Heart right ventricle (tissue), 16 donors: Measurements from ENCODE around the gene ADGRD1. TPM values are rescaled to one million over a fixed set of nuclear protein-coding genes. Genes with fewer than 3 reads are reported as not detected.

Experiments
- ATAC-seq, 8 donors: fragments of 200-7000 bp; cut with Tn5 transposase; one replicate each; pipeline ENCODE4 v1.9.1; 2020; ENCODE audit warnings: mild to moderate bottlenecking in 8 of 8, moderate library complexity in 8 of 8, moderate number of reproducible peaks in 1 of 8
- DNase-seq, 2 donors: peaks; one replicate each; pipeline ENCODE4 v3.0.0-alpha.2; 2020
- H3K27ac ChIP-seq, 10 donors: fragments of 200-600 bp; sonication (generic) in 2 of 10; one replicate each; pipeline versions ENCODE4 v1.5.0 to v1.8.0; 2020 to 2022; ENCODE audit warnings: mild to moderate bottlenecking in 3 of 10
- H3K27me3 ChIP-seq, 7 donors: fragments of 200-600 bp; one replicate each; pipeline ENCODE4 v1.8.0; 2021 to 2022; ENCODE audit warnings: mild to moderate bottlenecking in 2 of 7
- H3K36me3 ChIP-seq, 9 donors: fragments of 200-600 bp; sonication (generic) in 1 of 9; one replicate each; pipeline versions ENCODE4 v1.5.0 to v1.8.0; 2020 to 2022; ENCODE audit warnings: mild to moderate bottlenecking in 2 of 9
- H3K4me1 ChIP-seq, 9 donors: fragments of 200-600 bp; sonication (generic) in 1 of 9; one replicate each; pipeline versions ENCODE4 v1.5.0 to v1.8.0; 2020 to 2022; ENCODE audit warnings: mild to moderate bottlenecking in 4 of 9
- H3K4me3 ChIP-seq, 10 donors: fragments of 200-600 bp; sonication (generic) in 2 of 10; one replicate each; pipeline versions ENCODE4 v1.5.0 to v1.8.0; 2020 to 2022; ENCODE audit warnings: mild to moderate bottlenecking in 7 of 10, moderate library complexity in 2 of 10
- H3K9me3 ChIP-seq, 11 donors: fragments of 200-600 bp in 10 of 11; sonication (generic) in 2 of 11; one replicate each; pipeline versions ENCODE4 v1.5.0 to v1.8.0; 2013 to 2022; ENCODE audit warnings: mild to moderate bottlenecking in 2 of 11, control low read depth in 1 of 11, moderate library complexity in 1 of 11
- WGBS, 2 donors: extraction: QIAGEN DNeasy Blood & Tissue Kit; methylation state at CpG; one replicate each; pipeline ENCODE4 v1.1.7; 2013; ENCODE audit warnings: inconsistent platforms in 1 of 2; 5-methylcytosine and 5-hydroxymethylcytosine counted together
- intact Hi-C, 10 donors: fragments of 100-400 bp; cut with DNase I; formaldehyde crosslinking; loops; one replicate each; pipeline versions ENCODE4 v1.11.1 to v1.14.2; 2022
- polyA plus RNA-seq, 2 donors: library from polyadenylated mRNA; stranded (reverse); fragments of 200-250 nt; gene quantifications; one replicate each; pipeline ENCODE4 v1.2.3, GENCODE V29; 2013
- total RNA-seq, 10 donors: library from RNA; stranded (reverse); fragmentation: NEBNext Ultra II Directional in 3 of 10; extraction: Animal tissue kit (Norgen Biotek cat#: 25700) in 3 of 10; gene quantifications; one replicate each; pipeline versions ENCODE4 v1.2.1 to v1.2.4, GENCODE V29; 2021 to 2023
- TF ChIP-seq, protein P1 (sequence below), 9 donors: fragments of 200-600 bp; sonication (generic) in 2 of 9; IDR thresholded peaks; one replicate each; pipeline versions ENCODE4 v1.5.0 to v1.8.0; 2021 to 2022; ENCODE audit warnings: antibody characterized with exemption in 9 of 9, mild to moderate bottlenecking in 5 of 9, moderate library complexity in 1 of 9
- donor health status: Arrhythmogenic right ventricular cardiomyopathy.
- donor health status: ischemic (EF 13 %, LVEDD 7.1; RV severe dilation, severe dysfunction).
- donor health status: healthy with polysubstance abuse.
- donor health status: DM: no; HTN: yes; CAD: no.
- donor health status: DM: no; HTN: no; CAD: no.
- donor health status: ischemic (EF 25% LVEDD 6.9; RV normal size, moderate dysfunction).
- donor health status: ischemic (EF 25% LVEDD 5.7; RV mildly dilated, moderate dysfunction).
- donor health status: healthy.
- donor health status: DM: yes; HTN: yes; CAD: no.
- donor health status: Ischemic cardiomyopathy.
- donor health status: ischemic (EF 35%, LVEDD 5.7; RV mildly dilated, moderate dysfunction).
- donor health status: nonischemic (EF 11% LVEDD 7.7; RV severe dilation, severe dysfunction).
- donor health status: DM: yes; HTN: yes; CAD: no.
- donor health status: PGD.
- donor health status: ischemic (EF 29% LVEDD 5.4; RV normal size, mild dysfunction).
- donor health status: nonischemic (EF 23%, LVEDD 6.1; RV moderate dilation, normal function).

Gene ADGRD1
- total and polyA plus RNA-seq, 12 donors: 16.8 to 157 (median 69.7) TPM

DNA sequence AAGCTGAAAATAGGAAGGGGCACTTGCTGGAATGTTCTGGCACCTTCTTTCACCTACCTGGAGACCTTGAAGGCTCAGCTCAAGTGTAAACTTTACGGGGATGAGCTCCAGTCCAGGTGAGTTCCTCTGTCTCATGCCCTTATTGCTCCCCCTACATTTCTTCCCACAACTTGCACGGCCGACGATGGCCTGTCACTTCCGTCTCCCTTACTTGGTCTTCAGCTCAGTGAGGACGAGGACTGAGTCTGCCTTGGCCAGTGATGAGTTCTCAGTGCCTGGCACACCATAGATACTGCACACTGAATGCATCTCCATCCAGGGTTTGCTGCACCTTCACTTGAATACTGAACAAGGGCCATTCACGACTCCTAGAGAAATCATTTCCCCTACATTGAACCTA, 21.4 kb downstream of the ADGRD1 start:
- Histone ChIP-seq H3K4me3 (no peak overlapping the region), H3K36me3 (peaks cover 0 to 71% (median 0%) of the 10 kb centered on the region in 9 donors), H3K9me3 (no peaks in the 10 kb centered on the region), H3K27me3 (no peaks in the 10 kb centered on the region), H3K4me1 (peaks cover 0 to 22% (median 3%) of the 10 kb centered on the region in 9 donors), H3K27ac (no peak overlapping the region)
- no peak for DNase-seq
- intact Hi-C loops: no loop called here
- no peak for ATAC-seq
- TF ChIP-seq, protein P1, sequence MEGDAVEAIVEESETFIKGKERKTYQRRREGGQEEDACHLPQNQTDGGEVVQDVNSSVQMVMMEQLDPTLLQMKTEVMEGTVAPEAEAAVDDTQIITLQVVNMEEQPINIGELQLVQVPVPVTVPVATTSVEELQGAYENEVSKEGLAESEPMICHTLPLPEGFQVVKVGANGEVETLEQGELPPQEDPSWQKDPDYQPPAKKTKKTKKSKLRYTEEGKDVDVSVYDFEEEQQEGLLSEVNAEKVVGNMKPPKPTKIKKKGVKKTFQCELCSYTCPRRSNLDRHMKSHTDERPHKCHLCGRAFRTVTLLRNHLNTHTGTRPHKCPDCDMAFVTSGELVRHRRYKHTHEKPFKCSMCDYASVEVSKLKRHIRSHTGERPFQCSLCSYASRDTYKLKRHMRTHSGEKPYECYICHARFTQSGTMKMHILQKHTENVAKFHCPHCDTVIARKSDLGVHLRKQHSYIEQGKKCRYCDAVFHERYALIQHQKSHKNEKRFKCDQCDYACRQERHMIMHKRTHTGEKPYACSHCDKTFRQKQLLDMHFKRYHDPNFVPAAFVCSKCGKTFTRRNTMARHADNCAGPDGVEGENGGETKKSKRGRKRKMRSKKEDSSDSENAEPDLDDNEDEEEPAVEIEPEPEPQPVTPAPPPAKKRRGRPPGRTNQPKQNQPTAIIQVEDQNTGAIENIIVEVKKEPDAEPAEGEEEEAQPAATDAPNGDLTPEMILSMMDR (IDR thresholded peaks at IDR 0.05): no peak
- 78% methylated on average over 7 of the region's 7 CpGs for WGBS, 2 donors

GRCh38 chr12:130976171-130976720, 22.5 kb downstream of the ADGRD1 start:
- TF ChIP-seq, protein P1 (IDR thresholded peaks at IDR 0.05): no peak
- Histone ChIP-seq H3K27me3 (no peaks in the 10 kb centered on the region), H3K4me1 (peaks cover 0 to 28% (median 6%) of the 10 kb centered on the region in 9 donors), H3K4me3 (no peak overlapping the region), H3K9me3 (no peaks in the 10 kb centered on the region), H3K27ac (peak overlapping the region in 1 of 10 donors; percentile 39), H3K36me3 (peaks cover 0 to 60% (median 0%) of the 10 kb centered on the region in 9 donors)
- intact Hi-C loops: no loop called here
- WGBS, 2 donors: 90 to 95% methylated on average over 15 of the region's 15 CpGs
- no peak for DNase-seq
- ATAC-seq: no peak

- no peak for DNase-seq
- no peak for ATAC-seq
- TF ChIP-seq, protein P1 (IDR thresholded peaks at IDR 0.05): no peak
- Histone ChIP-seq H3K9me3 (no peaks in the 10 kb centered on the region), H3K4me1 (peaks cover 0 to 37% (median 4%) of the 10 kb centered on the region in 9 donors), H3K27ac (peak overlapping the region in 1 of 10 donors; percentile 39), H3K27me3 (no peaks in the 10 kb centered on the region), H3K36me3 (peaks cover 0 to 50% (median 0%) of the 10 kb centered on the region in 9 donors), H3K4me3 (no peak overlapping the region)
- intact Hi-C loops: no loop called here
- WGBS, 2 donors: 84 to 85% methylated on average over 17 of the region's 17 CpGs
Measured at GRCh38 chr12:130977046-130977742, 23.5 kb downstream of the ADGRD1 start.

- TF ChIP-seq, protein P1 (IDR thresholded peaks at IDR 0.05): no peak
- DNase-seq (no peak), ATAC-seq (peak in 1 of 8 donors; percentile 26)
- H3K4me3 ChIP-seq: no peak overlapping the region
- WGBS, 2 donors: 93 to 97% methylated on average over 10 of the region's 10 CpGs
- no peaks in the 10 kb centered on the region for H3K27me3 ChIP-seq
- peak overlapping the region in 1 of 10 donors; percentile 3 for H3K27ac ChIP-seq
- peaks cover 0 to 37% (median 4%) of the 10 kb centered on the region in 9 donors for H3K4me1 ChIP-seq
- intact Hi-C loops: no loop called here
- no peaks in the 10 kb centered on the region for H3K9me3 ChIP-seq
- peaks cover 0 to 45% (median 0%) of the 10 kb centered on the region in 9 donors for H3K36me3 ChIP-seq
Measured at GRCh38 chr12:130977743-130978095, 24.0 kb downstream of the ADGRD1 start.
